Hepatic stellate cell (primary cell): ENCODE results near the gene POLR3B.
"Not testable (repeated sequence)": the region's sequence is repeated elsewhere in the genome, so short reads cannot be mapped to it uniquely, and the experiment has no call there.

Experiments used
- DNase-seq: peaks from one replicate; pipeline ENCODE4 v3.0.0; 2011; ENCODE audit warnings: low spot score

Gene POLR3B

GRCh38 chr12:106357549-106358395, at the start of gene POLR3B:
Gene POLR3B, plus strand, starts transcription at chr12:106357748. Its CDS starts 132 bp downstream, at chr12:106357880.
- DNase-seq, result peak; percentile 92

GRCh38 chr12:106308121-106308520, 49.4 kb upstream of the POLR3B start:
- DNase-seq, result no peak

GRCh38 chr12:106308611-106309010, 48.9 kb upstream of the POLR3B start:
- DNase-seq, result no peak

GRCh38 chr12:106309671-106310505, 47.7 kb upstream of the POLR3B start:
- DNase-seq, result peak; percentile 65

- DNase-seq, result no peak
Measured at GRCh38 chr12:106310687-106311086, 46.9 kb upstream of the POLR3B start.

- DNase-seq, result no peak
Measured at GRCh38 chr12:106311139-106311538, 46.4 kb upstream of the POLR3B start.

- not testable (repeated sequence) for DNase-seq
Measured at GRCh38 chr12:106313413-106313812, 44.1 kb upstream of the POLR3B start.

GRCh38 chr12:106315523-106315922, 42.0 kb upstream of the POLR3B start:
- no peak for DNase-seq

GRCh38 chr12:106317406-106318082, 40.0 kb upstream of the POLR3B start:
- DNase-seq, result no peak

- DNase-seq, result no peak
Measured at GRCh38 chr12:106321139-106321850, 36.3 kb upstream of the POLR3B start.

GRCh38 chr12:106323537-106323936, 34.0 kb upstream of the POLR3B start:
- DNase-seq, result no peak

- no peak for DNase-seq
Measured at GRCh38 chr12:106327309-106327869, 30.2 kb upstream of the POLR3B start.

GRCh38 chr12:106328735-106329134, 28.8 kb upstream of the POLR3B start:
- DNase-seq, result no peak

GRCh38 chr12:106329231-106329982, 28.1 kb upstream of the POLR3B start:
- DNase-seq, result no peak

GRCh38 chr12:106331599-106331998, 25.9 kb upstream of the POLR3B start:
- no peak for DNase-seq

GRCh38 chr12:106332536-106332935, 25.0 kb upstream of the POLR3B start:
- DNase-seq, result no peak

GRCh38 chr12:106333010-106333409, 24.5 kb upstream of the POLR3B start:
- DNase-seq, result no peak

GRCh38 chr12:106333756-106334155, 23.8 kb upstream of the POLR3B start:
- no peak for DNase-seq

GRCh38 chr12:106341086-106341877, 16.3 kb upstream of the POLR3B start:
- no peak for DNase-seq
